Stimulated activated CD8-positive, alpha-beta memory T cell treated with anti-CD3 and anti-CD28 coated beads, Interleukin-7, amount 100 ng/mL, for 4 hours (primary cell): ENCODE data around the gene FERD3L.

Experiments
- DNase-seq, 2 donors: peaks; one replicate each; pipeline ENCODE4 v3.0.0-alpha.2; 2020; ENCODE audit warnings: low read depth in 2 of 2

Gene FERD3L

DNA sequence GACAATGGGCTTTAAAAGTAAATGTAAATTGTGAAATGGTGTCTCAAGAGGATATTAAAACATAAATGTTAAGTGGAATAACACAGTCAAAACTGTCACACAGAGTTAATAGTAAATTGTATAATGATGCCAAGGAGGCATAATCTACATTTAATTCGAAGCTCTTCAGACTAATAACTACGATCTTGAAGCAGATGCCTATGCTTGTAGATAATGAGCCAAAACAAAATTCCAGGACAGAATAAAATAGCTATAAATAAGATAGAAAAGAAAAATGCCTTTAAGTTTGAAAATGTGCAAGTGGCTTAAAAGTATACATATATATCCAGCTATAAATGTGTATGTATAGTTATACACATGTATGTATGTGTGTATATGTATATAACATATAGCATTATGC lies 45.3 kb downstream of the FERD3L start:
- DNase-seq, result no peak

DNA sequence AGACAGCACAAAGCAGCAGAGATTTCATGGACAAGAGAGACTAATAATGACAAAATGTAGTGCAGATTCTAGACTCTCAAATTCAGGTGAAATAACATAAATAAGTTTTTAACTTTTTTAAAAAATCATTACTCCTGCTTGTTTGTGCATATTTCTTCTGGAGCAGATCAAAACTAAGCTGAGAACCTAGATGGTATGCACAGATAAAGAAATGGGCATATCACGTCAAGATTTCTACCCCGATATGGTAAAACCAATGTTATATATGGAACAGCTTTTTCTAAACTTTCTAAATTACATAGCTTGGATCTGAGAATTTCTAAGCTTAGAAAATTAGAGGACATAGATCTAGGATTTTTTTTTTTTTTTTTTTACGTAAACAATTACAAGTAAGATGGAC lies 46.0 kb downstream of the FERD3L start:
- no peak for DNase-seq

DNA sequence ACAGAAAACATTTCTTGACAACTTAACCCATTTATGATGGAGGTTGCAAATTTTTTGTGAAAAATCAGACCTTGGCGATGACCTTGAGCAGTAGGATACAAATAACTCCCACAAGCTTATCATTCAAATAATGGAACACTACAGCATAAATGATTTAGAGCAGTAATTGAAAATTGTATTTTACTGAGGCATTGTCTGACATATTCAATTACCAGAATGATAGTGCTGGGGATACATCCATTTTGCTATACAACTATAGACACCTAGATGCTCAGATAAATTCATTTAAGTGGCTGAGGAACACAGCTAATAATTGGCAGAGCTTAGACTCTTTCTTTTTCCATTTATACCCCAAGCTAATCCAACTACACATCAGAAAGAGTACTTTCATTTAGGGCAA lies 46.7 kb downstream of the FERD3L start:
- no peak for DNase-seq

DNA sequence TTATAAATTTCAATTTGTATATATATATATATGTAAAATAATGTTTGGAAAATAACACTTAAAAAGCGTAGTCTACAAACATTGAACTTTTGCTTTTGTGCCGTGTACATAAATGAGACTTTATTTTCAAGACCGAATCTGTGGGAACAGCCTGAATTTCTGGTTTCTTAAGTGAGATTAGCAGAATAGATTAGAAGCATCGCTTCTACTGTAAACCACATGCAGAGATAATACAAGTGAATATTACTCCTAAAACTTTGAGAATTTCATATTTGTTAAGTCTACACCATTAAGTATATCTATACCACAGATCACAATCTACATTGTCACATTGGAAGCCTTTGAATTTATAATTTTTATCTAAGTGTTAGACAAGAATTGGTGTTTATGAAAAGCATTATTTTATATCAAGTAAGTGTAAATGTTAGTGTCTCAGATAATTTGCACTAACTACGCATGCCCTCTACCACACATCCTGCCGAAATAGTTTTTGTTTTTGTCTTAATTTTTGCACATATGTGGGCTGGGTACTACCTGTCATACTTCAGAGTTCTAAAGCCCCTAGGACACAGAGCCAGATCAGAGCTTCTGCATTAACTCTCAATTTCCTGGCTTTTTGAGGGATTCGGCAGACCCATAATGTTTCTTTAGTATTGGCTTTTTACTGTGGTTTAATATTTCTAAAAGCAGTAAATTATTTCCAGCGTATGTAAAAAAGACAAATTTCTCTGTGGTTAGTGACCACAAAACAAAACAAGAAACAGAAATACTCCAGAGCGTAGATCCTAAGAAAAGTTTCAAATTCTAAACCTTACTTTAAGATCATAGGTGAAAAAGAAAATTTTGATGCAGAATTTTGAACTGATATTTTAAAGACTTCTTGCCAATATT lies 47.8 kb downstream of the FERD3L start:
- no peak for DNase-seq

DNA sequence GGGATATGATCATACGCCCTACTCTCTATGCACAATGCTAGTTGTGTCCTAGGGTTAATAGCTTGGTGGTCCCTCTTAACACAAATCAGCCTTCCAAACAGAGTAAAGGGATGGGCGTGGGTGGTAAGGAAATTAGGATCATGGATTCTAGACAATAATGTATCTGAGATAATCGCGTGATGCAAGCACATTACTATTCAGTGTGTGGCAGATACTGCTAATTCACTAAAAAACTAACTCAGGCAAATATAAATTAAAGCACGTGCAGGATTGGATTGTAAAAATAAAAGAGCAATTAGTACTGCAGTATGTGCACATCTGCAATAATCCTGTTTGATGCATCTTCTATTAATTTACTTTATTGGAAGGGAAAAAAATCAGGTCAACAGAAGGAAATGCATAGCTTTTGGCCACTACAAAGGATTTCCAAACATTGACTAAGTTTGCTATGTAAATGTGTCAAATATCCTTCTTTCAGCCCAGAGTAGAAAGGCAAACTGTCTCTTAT lies 49.8 kb downstream of the FERD3L start:
- DNase-seq, result no peak
